DMS79 treated with DMSO at 0.1 percent for 48 hours (cell line): Measurements from ENCODE around the gene ZNF219.
"Not testable (repeated sequence)": the region's sequence is repeated elsewhere in the genome, so short reads cannot be mapped to it uniquely, and the experiment has no call there.

Source experiments
- DNase-seq: peaks from one replicate; lab custom pipeline; 2025; lab: John Stamatoyannopoulos, UW

The ZNF219 gene

GRCh38 chr14:21042918-21043317 lies 55.5 kb downstream of the ZNF219 start:
- DNase-seq: peak; percentile 25

GRCh38 chr14:21041676-21042433 lies 56.6 kb downstream of the ZNF219 start, which contains the start of gene RNASE7:
RNASE7 (plus strand) TSS chr14:21042362; CDS start chr14:21042993, 631 bp downstream.
- no peak for DNase-seq

- DNase-seq: not testable (repeated sequence)
Observed at GRCh38 chr14:21040941-21041340, 57.5 kb downstream of the ZNF219 start.

- no peak for DNase-seq
Observed at GRCh38 chr14:21040370-21040925, 58.0 kb downstream of the ZNF219 start.
